Activated T-cell treated with anti-CD3 and anti-CD28 coated beads for 24 hours (primary cell): Measurements from ENCODE around the gene HLA-C.
"Not testable (repeated sequence)": the region's sequence is repeated elsewhere in the genome, so short reads cannot be mapped to it uniquely, and the experiment has no call there.

Source experiments
- DNase-seq: peaks from one replicate; pipeline ENCODE4 v3.0.0-alpha.2; 2020; ENCODE audit warnings: low read depth

Gene HLA-C

DNA sequence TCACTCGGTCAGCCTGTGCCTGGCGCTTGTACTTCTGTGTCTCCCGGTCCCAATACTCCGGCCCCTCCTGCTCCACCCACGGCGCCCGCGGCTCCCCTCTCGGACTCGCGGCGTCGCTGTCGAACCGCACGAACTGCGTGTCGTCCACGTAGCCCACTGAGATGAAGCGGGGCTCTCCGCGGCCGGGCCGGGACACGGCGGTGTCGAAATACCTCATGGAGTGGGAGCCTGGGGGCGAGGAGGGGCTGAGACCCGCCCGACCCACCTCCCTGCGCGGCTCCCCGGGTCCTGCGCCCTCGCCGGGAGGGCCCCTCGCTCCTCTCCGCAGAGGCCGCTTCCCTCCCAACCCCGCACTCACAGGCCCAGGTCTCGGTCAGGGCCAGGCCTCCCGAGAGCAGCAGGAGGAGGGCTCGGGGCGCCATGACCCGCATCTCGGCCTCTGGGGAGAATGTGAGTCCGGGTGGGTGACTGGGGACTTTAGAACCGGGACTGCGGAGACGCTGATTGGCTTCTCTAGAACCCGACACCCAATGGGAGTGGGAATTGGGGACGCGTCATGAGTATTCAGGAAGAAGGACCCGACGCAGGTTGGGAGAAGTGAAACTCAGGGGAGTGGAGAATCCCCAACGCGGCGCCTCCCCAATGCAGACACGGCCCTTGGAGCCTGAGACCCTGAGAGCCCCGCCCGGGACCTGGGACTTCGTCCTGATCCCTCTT is at the start of gene HLA-C:
Gene HLA-C (minus strand): TSS at position 452 of the 717 bp plus-strand sequence. CDS start 21 bp downstream, at position 431.
- peak; percentile 85 for DNase-seq

- no peak for DNase-seq
Observed at GRCh38 chr6:31321005-31321707, 49.3 kb upstream of the HLA-C start.

DNA sequence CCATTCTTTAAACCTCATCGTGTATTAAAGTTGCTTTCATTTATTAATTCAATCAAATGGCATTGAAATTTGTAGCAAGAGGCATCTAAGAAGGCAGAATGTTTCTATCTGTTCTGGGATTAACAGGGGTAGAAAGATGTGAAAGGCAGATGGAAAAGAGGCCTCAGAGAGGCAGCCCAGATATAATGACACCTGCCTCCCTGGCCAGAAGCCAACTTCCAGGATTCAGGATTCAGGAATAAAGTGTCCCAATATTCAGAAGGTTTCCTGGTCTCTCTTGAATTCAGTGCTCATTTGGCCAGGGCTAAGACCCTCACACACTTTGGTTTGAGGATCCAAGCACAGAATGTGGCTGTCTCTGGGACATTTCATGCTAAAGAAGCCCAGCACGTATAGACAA is 45.1 kb upstream of the HLA-C start:
- DNase-seq: no peak

- no peak for DNase-seq
Observed at GRCh38 chr6:31309641-31310040, 37.7 kb upstream of the HLA-C start.

GRCh38 chr6:31308845-31309175 is 36.9 kb upstream of the HLA-C start:
- no peak for DNase-seq

DNA sequence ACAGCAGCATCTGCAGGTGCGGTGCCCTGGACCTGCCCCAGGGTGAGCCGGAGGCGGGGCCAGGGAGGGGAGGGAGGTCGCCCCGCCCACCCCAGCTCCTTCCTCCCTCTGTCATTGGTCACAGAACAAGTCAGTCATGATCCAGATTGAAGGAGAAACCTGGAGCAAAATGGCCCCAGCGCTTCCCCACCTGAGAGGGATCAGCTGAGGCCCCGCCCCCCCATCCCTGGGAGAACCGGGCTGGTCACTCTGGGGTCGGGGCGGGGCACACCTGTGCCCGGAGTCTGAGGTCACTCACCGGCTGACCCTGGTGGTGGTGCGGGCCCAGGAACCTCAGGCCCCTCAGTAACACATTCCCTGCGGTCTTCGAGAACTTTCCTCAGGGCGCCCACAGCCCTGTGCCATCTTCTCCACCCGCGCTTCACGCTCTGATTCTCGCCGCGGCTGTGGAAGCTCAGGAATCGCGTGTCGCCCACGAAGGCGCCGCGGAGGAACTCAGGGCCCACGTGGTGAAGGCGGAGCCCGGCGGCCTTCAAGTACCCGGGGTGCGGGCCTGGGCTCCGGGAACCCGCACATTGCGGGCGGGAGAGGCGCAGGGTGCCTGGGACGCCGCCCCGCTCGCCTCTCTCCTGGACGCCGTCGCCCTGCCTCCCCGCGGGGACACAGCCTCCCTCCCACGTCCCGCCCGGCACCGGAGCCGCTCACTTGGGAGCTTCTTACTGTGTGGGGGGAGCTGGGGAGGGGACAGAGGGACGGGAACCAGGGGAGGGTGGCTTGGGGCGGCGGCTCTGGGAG is 36.4 kb upstream of the HLA-C start:
- DNase-seq: peak; percentile 49

DNA sequence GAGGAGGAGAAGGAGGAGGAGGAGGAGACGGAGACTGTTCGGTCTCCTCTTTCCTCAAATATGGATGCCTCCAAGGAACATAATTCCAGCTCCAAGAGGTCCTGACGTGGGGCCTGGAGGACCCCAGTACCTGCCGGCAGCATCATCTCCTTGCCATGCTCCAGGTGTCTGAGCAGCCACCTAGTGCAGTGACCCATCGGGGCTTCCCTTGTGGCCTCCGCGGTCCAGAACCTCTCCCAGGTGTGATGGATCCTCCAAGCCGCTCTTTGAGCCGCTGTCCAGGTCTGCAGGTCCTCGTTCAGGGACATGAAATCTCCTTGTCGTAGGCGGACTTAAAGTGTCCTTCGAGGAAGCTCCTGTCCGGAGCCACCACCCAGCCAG is 35.8 kb upstream of the HLA-C start:
- no peak for DNase-seq

GRCh38 chr6:31305703-31306219 is 33.9 kb upstream of the HLA-C start:
- DNase-seq: no peak

- DNase-seq: no peak
Observed at GRCh38 chr6:31304683-31305082, 32.8 kb upstream of the HLA-C start.

- no peak for DNase-seq
Observed at GRCh38 chr6:31300797-31301196, 28.9 kb upstream of the HLA-C start.

DNA sequence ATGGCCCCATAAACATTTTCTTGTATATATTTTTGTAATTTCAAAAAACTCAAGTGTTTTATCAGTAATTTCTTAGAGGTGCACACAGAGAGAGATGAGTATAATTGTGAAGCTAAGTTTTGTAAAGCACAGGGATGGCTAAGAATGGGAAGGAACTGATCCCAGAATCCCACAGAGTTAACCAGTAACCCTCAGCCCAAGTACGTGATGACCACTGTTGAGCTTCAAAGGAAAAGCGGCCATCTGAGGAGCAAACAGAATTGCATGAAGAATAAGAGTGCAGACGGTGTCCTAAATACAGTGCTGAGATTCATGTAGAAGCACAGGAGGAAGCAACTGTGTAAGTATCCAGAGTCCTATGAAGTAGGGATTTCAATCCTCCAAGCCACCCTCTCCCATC is 28.1 kb upstream of the HLA-C start:
- DNase-seq: no peak

- DNase-seq: no peak
Observed at GRCh38 chr6:31299511-31299910, 27.6 kb upstream of the HLA-C start.

DNA sequence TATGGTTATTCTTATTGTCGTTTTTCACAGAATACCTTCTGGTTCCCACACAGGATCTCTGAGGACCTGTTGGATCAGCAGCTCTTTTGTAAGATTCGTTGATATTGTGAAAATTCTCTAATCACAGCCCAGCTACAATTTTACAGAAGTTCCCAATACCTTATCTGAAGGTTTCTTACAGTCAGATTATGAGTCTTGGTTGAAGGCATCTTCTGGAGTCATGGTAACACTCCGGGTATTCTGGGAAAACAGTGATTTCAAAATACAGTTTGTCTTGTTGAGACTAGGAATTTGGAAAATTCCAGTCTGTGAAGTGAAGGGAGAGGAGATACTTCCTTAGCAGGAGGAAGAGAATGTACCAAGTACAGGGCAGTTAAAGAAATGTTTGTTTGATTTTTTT is 22.2 kb upstream of the HLA-C start:
- no peak for DNase-seq

- DNase-seq: no peak
Observed at GRCh38 chr6:31293343-31293742, 21.5 kb upstream of the HLA-C start.

- DNase-seq: no peak
Observed at GRCh38 chr6:31289788-31290187, 17.9 kb upstream of the HLA-C start.

DNA sequence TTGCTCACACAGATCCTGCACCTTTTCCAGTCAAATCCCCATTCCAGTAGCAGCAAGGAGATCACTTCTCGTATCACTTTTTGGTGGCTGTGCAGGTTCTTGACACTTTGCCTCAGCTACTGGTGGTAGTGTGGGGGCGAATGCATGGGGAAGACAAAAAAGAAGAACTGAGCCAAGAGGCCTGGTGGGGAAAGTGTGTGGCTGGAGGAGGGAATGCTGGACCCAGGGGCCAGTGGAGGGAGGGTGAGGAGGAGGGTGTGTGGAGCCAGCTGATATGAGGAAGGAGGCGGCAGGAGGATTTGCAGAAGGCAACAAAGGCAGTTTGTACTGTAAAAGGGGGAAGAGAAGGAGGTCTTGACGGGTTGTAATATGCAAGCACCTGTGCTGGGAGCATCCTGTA is 15.7 kb upstream of the HLA-C start:
- no peak for DNase-seq

DNA sequence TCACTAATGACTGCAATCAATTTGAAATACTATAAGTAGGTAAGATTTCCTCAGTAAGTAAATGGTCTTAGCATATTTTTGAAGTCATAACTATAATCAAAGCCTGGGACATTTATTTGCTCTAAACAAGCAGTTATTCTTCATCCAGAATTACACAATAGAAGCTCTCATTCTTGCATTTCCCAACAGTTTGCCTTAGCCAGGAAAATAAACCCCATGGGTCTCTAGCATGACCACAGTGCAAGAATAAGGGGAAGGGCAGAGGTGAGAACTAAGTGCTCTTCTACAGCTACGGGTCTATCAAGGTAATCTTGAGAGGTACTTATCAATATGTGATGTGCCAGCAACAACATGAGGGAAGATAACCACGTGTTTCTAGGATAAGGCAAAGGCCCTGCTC is 14.1 kb upstream of the HLA-C start:
- DNase-seq: no peak

- no peak for DNase-seq
Observed at GRCh38 chr6:31285486-31285885, 13.6 kb upstream of the HLA-C start.

GRCh38 chr6:31279647-31280046 is 7.8 kb upstream of the HLA-C start:
- DNase-seq: not testable (repeated sequence)

DNA sequence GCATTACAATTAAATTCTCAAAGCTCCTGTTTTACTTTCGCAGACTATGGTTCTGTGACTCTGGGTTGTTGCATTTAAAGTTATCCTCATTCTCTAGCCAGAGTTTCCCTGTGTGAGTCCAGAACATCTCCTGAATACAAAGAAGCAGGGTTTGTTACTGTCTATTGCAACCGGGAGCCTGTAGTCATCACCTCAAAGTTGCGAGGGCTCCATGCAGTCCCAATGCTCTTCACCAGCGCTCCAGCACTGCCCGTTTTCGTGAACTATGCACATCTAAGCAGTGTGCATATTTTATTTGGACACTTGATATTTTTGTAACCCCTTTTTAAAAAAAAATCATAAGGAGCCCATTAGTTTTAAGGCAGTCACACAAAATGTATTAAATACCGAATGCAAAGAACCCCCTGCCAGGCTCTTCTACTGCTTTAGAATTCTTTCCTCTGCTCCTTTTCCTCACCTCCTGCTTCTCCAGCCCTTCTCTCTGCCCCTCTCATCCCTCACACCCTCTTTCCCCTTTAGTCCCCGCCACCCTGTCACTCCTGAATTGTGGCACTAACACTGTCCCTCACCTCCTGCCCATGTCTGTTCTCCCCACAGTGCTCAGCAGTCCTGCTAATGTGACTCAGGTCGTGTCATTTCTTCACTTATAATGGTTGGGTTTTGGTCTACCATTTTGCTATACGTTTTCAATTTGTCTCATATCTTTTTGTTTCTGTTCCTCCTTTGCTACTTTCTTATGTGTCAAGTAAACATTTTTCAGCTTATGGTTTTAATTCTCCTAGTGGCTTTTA is 1.1 kb upstream of the HLA-C start:
- no peak for DNase-seq

- no peak for DNase-seq
Observed at GRCh38 chr6:31272436-31272835, 544 bp upstream of the HLA-C start.
